ENCODE data around the gene RTP1.

RTP1 gene

GRCh38 chr3:187209491-187209890 lies 12.2 kb downstream of the RTP1 start:
- TF ChIP-seq, protein P1, sequence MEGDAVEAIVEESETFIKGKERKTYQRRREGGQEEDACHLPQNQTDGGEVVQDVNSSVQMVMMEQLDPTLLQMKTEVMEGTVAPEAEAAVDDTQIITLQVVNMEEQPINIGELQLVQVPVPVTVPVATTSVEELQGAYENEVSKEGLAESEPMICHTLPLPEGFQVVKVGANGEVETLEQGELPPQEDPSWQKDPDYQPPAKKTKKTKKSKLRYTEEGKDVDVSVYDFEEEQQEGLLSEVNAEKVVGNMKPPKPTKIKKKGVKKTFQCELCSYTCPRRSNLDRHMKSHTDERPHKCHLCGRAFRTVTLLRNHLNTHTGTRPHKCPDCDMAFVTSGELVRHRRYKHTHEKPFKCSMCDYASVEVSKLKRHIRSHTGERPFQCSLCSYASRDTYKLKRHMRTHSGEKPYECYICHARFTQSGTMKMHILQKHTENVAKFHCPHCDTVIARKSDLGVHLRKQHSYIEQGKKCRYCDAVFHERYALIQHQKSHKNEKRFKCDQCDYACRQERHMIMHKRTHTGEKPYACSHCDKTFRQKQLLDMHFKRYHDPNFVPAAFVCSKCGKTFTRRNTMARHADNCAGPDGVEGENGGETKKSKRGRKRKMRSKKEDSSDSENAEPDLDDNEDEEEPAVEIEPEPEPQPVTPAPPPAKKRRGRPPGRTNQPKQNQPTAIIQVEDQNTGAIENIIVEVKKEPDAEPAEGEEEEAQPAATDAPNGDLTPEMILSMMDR (IDR thresholded peaks at IDR 0.05; ENCODE audit: low read depth, low read length, missing control alignments) = no peak
- H3K4me3 ChIP-seq (replicated peaks; ENCODE audit: low read depth, low read length) = no peak overlapping the region
- DNase-seq (ENCODE audit: extremely low read depth, low read depth) = no peak

GRCh38 chr3:187210091-187210490 lies 12.8 kb downstream of the RTP1 start:
- TF ChIP-seq, protein P1 (IDR thresholded peaks at IDR 0.05; ENCODE audit: low read depth, low read length, missing control alignments) = no peak
- H3K4me3 ChIP-seq (replicated peaks; ENCODE audit: low read depth, low read length) = no peak overlapping the region
- no peak for DNase-seq (ENCODE audit: extremely low read depth, low read depth)

DNA sequence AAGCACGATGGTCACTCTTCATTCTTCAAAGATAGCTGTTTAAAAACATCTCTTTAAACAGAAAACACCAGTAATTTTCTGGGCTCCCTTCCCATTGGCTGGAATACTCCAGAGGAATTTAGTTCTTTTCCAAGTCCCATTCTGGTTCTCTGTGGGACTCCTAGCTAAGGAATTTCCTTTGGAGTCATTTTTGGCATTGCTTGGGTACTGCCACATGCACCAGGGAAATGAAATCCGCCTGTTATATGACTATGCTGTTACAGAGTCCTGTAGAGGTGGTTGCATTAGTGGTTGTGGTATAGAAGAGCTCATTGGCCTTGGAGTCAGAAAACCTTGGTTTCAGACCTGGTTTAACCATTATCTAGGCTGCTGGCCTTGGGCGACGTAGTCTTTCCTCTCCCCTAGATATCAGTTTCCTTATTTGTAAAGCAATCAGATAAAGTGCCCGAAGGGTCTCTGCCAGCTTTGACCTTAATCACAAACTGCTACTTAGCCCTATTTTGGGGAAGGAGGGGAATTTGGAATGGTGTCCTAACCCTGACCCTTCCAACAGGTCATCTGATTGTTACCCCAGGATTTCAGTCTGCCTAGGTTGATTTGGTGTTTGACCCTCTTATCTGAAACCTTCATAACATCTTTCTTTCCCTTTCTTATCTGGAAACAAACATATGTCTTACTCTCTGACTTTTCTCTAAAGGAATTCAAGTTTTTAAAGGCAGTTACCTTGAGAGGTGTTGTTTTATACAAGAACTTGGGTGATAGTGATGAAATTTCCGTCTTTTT lies 13.4 kb downstream of the RTP1 start:
- TF ChIP-seq, protein P1 (IDR thresholded peaks at IDR 0.05; ENCODE audit: low read depth, low read length, missing control alignments) = no peak
- no peak overlapping the region for H3K4me3 ChIP-seq (replicated peaks; ENCODE audit: low read depth, low read length)
- DNase-seq (ENCODE audit: extremely low read depth, low read depth) = no peak

DNA sequence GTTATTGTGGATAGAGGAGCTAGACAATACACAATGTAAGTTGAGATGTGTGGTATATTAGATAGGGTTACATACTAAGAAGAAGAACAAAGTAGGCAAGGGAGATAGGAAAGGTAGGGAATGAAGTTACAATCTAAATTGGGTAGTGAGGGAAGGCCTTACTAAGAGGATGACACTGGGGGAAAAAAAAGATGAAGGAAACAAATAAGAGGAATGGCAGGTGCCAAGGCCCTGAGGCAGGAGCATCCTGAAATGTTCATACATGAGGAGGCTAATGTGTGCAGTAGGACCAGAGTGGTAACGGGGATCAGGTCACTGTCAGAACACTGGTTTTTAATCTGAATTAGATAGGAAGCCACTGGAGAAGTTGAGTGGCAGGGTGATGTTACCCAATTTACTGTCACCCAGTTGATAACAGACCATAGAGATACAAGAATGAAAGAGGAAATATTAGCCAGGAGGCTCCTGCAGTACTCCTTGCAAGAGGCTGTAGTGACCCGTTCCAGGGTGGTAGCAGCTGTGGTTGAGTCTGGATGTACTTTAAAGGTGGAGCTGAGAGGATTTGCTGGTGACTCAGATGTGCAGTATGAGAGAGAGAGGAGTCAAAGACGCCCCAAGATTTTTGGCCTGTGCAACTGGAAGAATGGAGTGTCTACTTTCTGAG lies 14.4 kb downstream of the RTP1 start:
- TF ChIP-seq, protein P1 (IDR thresholded peaks at IDR 0.05; ENCODE audit: low read depth, low read length, missing control alignments) = no peak
- H3K4me3 ChIP-seq (replicated peaks; ENCODE audit: low read depth, low read length) = no peak overlapping the region
- no peak for DNase-seq (ENCODE audit: extremely low read depth, low read depth)

- no peak for DNase-seq (ENCODE audit: extremely low read depth, low read depth)
- TF ChIP-seq, protein P1 (IDR thresholded peaks at IDR 0.05; ENCODE audit: low read depth, low read length, missing control alignments) = no peak
- no peak overlapping the region for H3K4me3 ChIP-seq (replicated peaks; ENCODE audit: low read depth, low read length)
Observed at GRCh38 chr3:187212196-187212545, 14.9 kb downstream of the RTP1 start.

DNA sequence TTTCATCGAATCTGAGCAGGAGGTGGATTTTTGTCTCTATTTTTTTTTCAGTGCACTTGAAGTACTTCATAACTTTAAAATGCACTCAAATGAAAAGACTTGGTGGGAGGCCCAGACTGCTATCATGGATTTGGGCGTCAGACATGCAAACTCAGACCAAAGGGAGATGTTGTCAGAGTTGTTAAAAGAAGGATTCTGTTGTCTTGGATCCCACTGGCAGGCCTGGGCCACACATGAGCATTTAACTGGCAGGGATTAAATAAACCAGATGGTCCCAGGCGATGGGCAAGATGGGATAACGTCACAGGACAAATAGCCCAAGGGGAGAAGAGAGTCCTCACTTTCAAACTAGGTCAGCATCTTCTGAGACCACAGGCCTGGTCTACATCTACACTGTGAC lies 15.4 kb downstream of the RTP1 start:
- no peak for DNase-seq (ENCODE audit: extremely low read depth, low read depth)
- H3K4me3 ChIP-seq (replicated peaks; ENCODE audit: low read depth, low read length) = no peak overlapping the region
- TF ChIP-seq, protein P1 (IDR thresholded peaks at IDR 0.05; ENCODE audit: low read depth, low read length, missing control alignments) = no peak
